Stimulated activated CD8-positive, alpha-beta memory T cell treated with anti-CD3 and anti-CD28 coated beads, Interleukin-12 subunit alpha, Interleukin-12 subunit beta, amount 100 ng/mL, for 24 hours (primary cell): ENCODE results near the gene C1orf94.

Source experiments
- DNase-seq: peaks from one replicate; pipeline ENCODE4 v3.0.0-alpha.2; 2020; ENCODE audit errors: extremely low read depth

C1orf94 gene

DNA sequence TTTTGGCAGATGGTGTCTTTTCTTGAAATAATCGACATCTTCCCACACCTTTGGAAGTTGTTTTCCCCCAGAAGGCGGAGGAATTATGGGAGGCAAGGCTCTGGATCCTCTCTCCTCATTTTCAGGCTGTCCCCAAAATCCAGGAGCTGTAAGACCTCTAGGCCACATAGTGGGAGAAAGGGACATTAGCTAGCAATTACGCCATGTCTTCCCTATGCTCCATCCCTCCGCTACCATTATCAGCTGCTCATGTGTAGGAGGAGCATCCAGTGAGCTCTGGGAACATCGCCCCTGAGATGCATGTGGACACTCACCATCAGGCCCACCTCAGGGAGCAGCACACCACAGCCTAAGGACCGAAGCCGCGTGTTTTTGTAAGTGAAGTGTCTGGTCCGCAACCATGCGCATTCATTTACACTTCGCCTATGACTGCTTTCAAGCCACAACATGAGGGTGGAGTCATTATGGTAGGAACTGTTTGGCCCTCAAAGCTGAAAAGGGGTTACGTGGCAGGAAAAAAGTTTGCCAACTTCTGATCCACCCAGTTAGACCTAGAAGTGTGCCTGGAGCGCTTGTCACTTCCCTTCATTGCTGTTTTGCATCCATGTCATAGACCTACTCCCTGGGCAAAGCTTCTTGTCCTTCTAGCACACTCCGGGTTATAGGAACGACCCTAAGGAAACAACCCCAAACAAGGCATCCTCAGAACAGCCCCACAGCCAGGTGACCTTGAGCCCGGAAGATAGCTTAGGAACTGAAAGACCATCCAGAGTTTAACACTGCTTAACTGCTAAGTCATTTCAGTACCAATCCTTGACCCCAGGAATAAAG is 85.5 kb downstream of the C1orf94 start:
- DNase-seq: no peak

DNA sequence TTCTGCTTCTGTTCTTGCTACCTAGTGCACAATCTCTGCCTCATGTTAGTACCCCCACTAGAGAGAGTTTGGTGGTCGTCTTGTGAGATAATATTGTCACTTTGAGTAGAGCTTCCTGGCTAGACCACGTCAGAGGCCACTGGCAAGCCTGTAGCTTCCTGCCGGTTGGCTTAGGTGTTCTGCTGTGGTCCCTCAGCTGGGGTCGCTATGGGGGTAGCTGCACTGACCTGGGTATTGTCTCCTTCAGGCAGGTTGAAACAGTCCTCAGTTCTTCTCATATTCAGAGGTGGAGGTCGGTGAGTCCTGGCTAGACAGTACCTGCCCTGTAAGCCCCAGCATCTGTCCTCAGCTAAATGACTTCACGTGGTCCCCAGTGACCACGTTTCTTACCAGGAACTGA is 86.2 kb downstream of the C1orf94 start:
- no peak for DNase-seq

DNA sequence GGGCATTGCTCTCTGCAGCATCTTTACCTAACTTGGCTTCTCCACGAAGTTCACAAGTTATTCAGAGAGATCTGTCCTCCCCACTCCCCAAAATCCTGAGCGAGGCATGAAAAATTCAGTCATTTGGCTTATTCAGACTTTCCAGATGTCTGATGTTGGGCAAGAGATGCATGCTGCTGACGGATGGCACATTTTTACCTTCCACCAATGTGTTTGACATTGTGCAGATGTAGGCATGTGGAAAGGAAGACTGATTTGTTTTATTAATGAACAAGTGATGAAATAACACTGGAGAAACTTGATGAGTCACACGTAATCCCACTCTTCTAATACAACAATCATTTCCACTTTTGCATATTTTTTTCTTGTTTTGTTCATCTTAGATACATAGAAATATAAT is 86.7 kb downstream of the C1orf94 start:
- DNase-seq: no peak

GRCh38 chr1:34265396-34265795 is 88.7 kb downstream of the C1orf94 start:
- DNase-seq: no peak

- no peak for DNase-seq
Observed at GRCh38 chr1:34266127-34266951, 89.6 kb downstream of the C1orf94 start.

DNA sequence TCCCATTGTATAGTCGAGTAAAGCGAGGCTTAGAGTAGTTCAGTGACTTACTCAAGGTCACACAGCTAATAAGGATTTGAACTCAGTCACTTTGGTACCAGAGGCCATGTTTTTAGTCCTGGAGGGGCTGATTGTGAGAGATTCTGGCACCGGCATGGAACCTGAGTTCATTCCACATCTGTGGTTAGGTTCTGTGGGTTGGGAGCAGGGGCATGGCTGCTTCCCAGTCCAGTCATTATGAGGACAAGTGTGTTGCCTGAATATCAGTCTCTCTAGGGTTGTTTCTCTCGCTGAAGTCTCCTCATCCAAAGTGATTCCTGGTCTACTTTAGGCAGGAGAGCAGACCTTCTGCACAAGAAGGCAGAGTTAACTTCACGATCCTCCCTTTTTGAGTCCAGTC is 90.6 kb downstream of the C1orf94 start:
- no peak for DNase-seq

DNA sequence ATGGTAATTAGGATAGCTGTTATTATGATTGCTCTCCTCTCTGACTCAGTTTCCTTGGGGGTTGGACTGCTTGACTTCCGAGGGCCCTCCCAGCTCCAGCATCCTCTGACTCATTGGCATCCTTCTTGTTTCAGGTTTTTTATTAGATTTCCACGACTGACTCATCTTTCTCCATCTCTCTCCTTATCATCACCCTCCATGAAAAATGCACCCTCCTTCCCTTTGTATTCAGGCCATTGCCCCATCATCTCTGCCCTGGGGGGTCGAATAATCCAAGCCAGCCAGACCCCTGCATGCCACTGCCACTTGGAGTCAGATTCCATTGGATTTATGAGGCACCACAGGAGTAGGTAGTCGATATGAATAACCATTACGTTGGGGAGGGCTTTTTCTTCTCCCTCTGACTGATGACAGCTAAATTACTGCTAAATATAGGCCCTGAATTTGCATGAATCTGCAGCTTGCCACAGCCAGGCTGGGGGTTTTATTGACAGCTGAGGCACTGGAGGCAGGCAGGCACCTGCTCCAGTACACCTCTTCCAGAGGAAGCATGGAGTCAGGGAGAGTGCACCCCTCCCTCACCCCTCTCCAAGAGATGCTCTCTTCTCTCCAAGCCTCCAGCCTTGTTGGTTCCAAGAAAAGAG is 91.7 kb downstream of the C1orf94 start:
- DNase-seq: no peak
